Cardiac muscle cell (in vitro differentiated cells and primary cell): ENCODE measurements around the gene GLB1L3. TPM values are rescaled to one million over a fixed set of nuclear protein-coding genes. Genes with fewer than 3 reads are reported as not detected.

Experiments used
- DNase-seq, 2 donors: peaks; one replicate each; pipeline versions ENCODE4 v3.0.0 to v3.0.0-alpha.2; 2010 to 2017; ENCODE audit warnings: low read depth in 1 of 2, low spot score in 1 of 2
- H3K27ac ChIP-seq: fragments of 200-600 bp; sonication (generic); 2 replicates; pipeline ENCODE4 v1.5.1; 2016
- H3K27me3 ChIP-seq: fragments of 200-600 bp; sonication (generic); 2 replicates; pipeline ENCODE4 v1.6.0; 2016; ENCODE audit warnings: control low read depth
- H3K36me3 ChIP-seq: fragments of 200-600 bp; sonication (generic); 2 replicates; pipeline ENCODE4 v1.5.1; 2016; ENCODE audit warnings: control low read depth
- H3K4me1 ChIP-seq: fragments of 200-600 bp; sonication (generic); 2 replicates; pipeline ENCODE4 v1.8.1; 2017; ENCODE audit warnings: low read depth, mild to moderate bottlenecking, mixed run types
- H3K4me3 ChIP-seq: fragments of 200-600 bp; sonication (generic); 2 replicates; pipeline ENCODE4 v1.5.1; 2016; ENCODE audit warnings: mild to moderate bottlenecking
- H3K9me3 ChIP-seq: fragments of 200-600 bp; sonication (generic); 2 replicates; pipeline ENCODE4 v1.5.1; 2017; ENCODE audit warnings: low read depth, mild to moderate bottlenecking, control low read depth
- polyA plus RNA-seq: library from polyadenylated mRNA; unstranded; fragments of >200 nt; fragmentation: Nextera tagmentation; extraction: Ambion mirVana; gene quantifications from 2 replicates; pipeline ENCODE4 v1.2.1, GENCODE V29; 2016
- total RNA-seq: library from RNA; depleted of rRNA; stranded (reverse); fragments of >200 nt; gene quantifications from 2 replicates; pipeline ENCODE4 v1.2.3, GENCODE V29; 2016
- TF ChIP-seq, protein P1 (sequence below): IDR thresholded peaks from 2 replicates; pipeline ENCODE4 v1.5.1; 2012; ENCODE audit warnings: low read depth, mild to moderate bottlenecking, low read length

Gene GLB1L3
- total and polyA plus RNA-seq, 2 experiments from 2014 or later, result not detected

DNA sequence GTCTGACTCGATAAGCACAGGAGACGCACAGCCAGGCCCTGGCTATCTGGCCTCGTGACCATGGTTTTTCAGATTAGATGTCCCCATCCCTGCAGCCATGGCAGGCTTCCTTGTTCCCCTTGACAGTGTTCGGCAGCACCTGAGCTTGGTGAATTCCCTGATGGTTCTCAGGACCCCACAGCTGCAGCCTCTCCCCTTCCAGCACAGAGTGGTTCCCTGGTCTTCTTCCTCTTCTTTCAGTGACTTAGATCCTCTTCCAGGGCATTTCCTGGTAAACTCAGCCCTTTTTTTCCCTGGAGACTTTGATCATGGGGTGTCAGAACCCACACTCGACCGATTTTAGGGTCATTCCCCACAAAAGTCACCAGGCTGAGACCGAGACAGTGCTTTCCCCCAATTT is 14.5 kb downstream of the GLB1L3 start:
- no peaks in the 10 kb centered on the region for H3K9me3 ChIP-seq
- DNase-seq, result no peak

DNA sequence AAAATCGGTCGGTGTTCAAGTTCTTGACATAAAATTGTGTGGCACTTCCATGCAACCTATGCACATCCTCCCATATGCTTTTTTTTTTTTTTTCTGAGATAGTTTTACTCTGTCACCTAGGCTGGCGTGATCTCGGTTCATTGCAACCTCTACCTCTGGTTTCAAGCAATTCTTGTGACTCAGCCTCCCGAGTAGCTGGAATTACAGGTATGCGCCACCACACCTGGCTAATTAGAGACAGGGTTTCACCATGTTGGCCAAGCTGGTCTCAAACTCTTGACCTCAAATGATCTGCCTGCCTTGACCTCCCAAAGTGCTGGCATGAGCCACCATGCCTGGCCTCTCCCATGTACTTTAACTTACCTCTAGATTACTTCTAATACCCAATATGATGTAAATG is 15.0 kb downstream of the GLB1L3 start:
- no peaks in the 10 kb centered on the region for H3K27me3 ChIP-seq
- no peak overlapping the region for H3K4me3 ChIP-seq
- TF ChIP-seq, protein P1, sequence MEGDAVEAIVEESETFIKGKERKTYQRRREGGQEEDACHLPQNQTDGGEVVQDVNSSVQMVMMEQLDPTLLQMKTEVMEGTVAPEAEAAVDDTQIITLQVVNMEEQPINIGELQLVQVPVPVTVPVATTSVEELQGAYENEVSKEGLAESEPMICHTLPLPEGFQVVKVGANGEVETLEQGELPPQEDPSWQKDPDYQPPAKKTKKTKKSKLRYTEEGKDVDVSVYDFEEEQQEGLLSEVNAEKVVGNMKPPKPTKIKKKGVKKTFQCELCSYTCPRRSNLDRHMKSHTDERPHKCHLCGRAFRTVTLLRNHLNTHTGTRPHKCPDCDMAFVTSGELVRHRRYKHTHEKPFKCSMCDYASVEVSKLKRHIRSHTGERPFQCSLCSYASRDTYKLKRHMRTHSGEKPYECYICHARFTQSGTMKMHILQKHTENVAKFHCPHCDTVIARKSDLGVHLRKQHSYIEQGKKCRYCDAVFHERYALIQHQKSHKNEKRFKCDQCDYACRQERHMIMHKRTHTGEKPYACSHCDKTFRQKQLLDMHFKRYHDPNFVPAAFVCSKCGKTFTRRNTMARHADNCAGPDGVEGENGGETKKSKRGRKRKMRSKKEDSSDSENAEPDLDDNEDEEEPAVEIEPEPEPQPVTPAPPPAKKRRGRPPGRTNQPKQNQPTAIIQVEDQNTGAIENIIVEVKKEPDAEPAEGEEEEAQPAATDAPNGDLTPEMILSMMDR, result no peak

More for the DNA sequence above, 14.5 kb downstream of the GLB1L3 start:
- TF ChIP-seq, protein P1, result no peak
- H3K4me3 ChIP-seq, result no peak overlapping the region
- no peaks in the 10 kb centered on the region for H3K36me3 ChIP-seq
- no peaks in the 10 kb centered on the region for H3K4me1 ChIP-seq
- no peak overlapping the region for H3K27ac ChIP-seq
- H3K27me3 ChIP-seq, result no peaks in the 10 kb centered on the region

DNA sequence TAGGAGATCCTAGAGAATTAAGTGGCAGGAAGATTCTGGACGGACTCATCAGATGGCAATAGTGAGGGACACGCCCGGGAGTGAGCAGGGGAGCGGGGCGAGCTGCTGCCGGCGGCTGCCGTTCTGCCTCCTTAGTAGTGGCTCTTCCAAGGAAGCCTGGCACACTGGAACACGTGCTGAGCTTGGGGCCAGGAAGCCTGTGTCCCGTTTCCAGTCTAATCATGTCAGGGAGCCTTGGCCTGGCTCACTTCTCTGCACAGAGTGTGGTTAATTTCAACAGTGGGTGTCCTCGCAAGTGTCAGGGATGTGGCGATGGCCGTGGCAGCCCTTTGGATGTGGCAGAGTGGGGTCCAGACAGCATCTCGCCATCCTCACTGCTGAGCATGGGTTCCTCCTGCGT is 16.5 kb downstream of the GLB1L3 start:
- Histone ChIP-seq H3K9me3 (no peaks in the 10 kb centered on the region), H3K36me3 (no peaks in the 10 kb centered on the region), H3K27ac (no peak overlapping the region), H3K27me3 (no peaks in the 10 kb centered on the region), H3K4me3 (no peak overlapping the region), H3K4me1 (no peaks in the 10 kb centered on the region)
- TF ChIP-seq, protein P1, result no peak
- DNase-seq, result no peak

More for the DNA sequence above, 15.0 kb downstream of the GLB1L3 start:
- Histone ChIP-seq H3K27ac (no peak overlapping the region), H3K9me3 (no peaks in the 10 kb centered on the region), H3K36me3 (no peaks in the 10 kb centered on the region), H3K4me1 (no peaks in the 10 kb centered on the region)
- no peak for DNase-seq

DNA sequence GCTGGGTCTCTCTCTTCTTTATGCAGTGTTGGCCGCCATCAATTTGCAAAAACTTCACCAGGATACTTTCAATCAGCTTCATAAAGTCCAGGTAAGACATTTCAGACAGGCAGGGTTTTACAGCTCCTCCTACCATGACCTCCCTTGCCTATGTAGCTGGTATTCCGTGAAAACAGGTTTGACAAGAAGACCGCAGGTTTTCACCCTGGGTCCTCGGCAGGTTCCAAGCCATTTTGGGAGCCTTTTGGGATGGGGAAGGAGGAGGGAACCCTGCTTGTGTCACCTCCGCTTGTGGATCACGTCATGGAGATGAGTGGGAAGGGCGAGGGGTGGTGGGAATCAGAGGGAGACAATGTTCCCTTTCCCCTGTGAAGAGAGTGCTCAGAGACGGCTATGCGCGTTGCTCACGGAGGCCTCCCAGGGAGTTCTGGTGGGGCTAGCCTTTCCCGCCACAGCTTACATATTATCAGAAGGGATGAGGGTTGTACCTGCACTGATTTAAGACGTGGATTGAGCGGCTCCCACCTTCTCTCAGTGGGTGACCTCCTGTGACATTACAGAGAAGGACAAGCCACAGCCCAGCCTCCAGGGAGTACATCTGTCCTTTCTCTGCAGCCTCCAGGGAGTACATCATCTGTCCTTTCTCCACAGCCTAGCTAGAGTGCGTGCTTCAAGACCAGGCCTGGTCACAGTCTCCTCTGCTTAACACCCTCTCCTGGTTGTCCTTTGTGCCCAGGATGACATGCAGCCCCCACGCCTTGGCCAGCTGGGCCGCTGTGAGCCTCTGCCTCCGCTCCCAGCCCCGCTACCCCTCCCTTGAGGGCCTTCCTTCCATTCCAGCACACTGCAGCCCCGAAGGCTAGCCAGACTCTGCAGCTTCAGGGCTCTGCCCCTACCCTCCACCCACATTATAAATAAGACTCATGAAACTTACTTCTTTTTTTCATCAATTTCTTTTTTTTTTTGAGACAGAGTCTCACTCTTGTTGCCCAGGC is 17.2 kb downstream of the GLB1L3 start:
- no peaks in the 10 kb centered on the region for H3K27me3 ChIP-seq
- no peaks in the 10 kb centered on the region for H3K36me3 ChIP-seq
- DNase-seq, result no peak
- H3K27ac ChIP-seq, result no peak overlapping the region
- no peak overlapping the region for H3K4me3 ChIP-seq
- no peaks in the 10 kb centered on the region for H3K9me3 ChIP-seq
- TF ChIP-seq, protein P1, result no peak
- no peaks in the 10 kb centered on the region for H3K4me1 ChIP-seq

DNA sequence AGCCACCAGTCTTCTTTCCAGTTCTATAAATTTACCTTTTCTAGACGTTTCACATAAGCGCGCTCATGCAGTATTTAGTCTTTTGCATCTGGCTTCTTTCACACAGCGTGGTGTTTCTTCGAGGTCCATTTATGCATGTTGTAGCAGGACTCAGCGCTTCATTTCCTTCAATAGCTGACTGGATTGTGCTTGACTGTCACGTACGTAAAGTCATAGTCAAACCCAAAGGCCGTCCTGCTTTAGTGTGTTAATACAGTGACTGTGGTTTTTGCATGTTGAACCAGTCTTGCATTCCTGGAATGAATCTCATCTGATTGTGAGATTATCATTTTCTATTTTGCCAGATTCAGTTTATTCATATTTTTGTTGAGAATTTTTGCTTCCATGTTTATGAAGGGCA is 18.5 kb downstream of the GLB1L3 start:
- H3K4me3 ChIP-seq, result no peak overlapping the region
- no peaks in the 10 kb centered on the region for H3K9me3 ChIP-seq
- TF ChIP-seq, protein P1, result no peak
- DNase-seq, result no peak
- no peak overlapping the region for H3K27ac ChIP-seq
- no peaks in the 10 kb centered on the region for H3K36me3 ChIP-seq
- no peaks in the 10 kb centered on the region for H3K4me1 ChIP-seq
- no peaks in the 10 kb centered on the region for H3K27me3 ChIP-seq
